Liver (tissue), 9 donors: ENCODE results near the gene ZNF664. TPM values are rescaled to one million over a fixed set of nuclear protein-coding genes. Genes with fewer than 3 reads are reported as not detected.

ENCODE experiments used
- DNase-seq: peaks from one replicate; pipeline ENCODE4 v3.0.0-alpha.2; 2017; ENCODE audit warnings: low spot score
- H3K27ac ChIP-seq, 2 donors: one replicate each; pipeline ENCODE4 v1.7.0; 2013; ENCODE audit warnings: inconsistent platforms in 2 of 2, low read length in 2 of 2, control low read depth in 1 of 2, low read depth in 1 of 2, mild to moderate bottlenecking in 1 of 2
- H3K27me3 ChIP-seq, 4 donors: one replicate each; pipeline versions ENCODE4 v1.6.1 to v1.7.0; 2013; ENCODE audit warnings: low read length in 3 of 4, inconsistent platforms in 1 of 4, mild to moderate bottlenecking in 1 of 4, moderate library complexity in 1 of 4; ENCODE audit not compliant: control insufficient read depth in 4 of 4, insufficient read depth in 4 of 4
- H3K36me3 ChIP-seq, 4 donors: one replicate each; pipeline versions ENCODE4 v1.6.1 to v1.7.0; 2013; ENCODE audit warnings: low read length in 3 of 4, mild to moderate bottlenecking in 3 of 4, low read depth in 1 of 4, moderate library complexity in 1 of 4; ENCODE audit not compliant: control insufficient read depth in 4 of 4, insufficient read depth in 3 of 4
- H3K4me1 ChIP-seq, 4 donors: one replicate each; pipeline versions ENCODE4 v1.6.1 to v1.7.0; 2013; ENCODE audit warnings: low read length in 3 of 4, mild to moderate bottlenecking in 3 of 4, moderate library complexity in 1 of 4; ENCODE audit not compliant: control insufficient read depth in 4 of 4, insufficient read depth in 4 of 4
- H3K4me3 ChIP-seq, 3 donors: one replicate each; pipeline versions ENCODE4 v1.6.1 to v1.7.0; 2013; ENCODE audit warnings: low read length in 3 of 3, control low read depth in 1 of 3, low read depth in 1 of 3, mild to moderate bottlenecking in 1 of 3
- H3K9ac ChIP-seq, 2 donors: one replicate each; pipeline ENCODE4 v1.7.0; 2013; ENCODE audit warnings: low read length in 2 of 2, mild to moderate bottlenecking in 2 of 2, moderate library complexity in 2 of 2, control low read depth in 1 of 2, low read depth in 1 of 2
- H3K9me3 ChIP-seq, 4 donors: one replicate each; pipeline versions ENCODE4 v1.6.1 to v1.7.0; 2013; ENCODE audit warnings: low read length in 3 of 4; ENCODE audit not compliant: control insufficient read depth in 4 of 4
- EGR1 ChIP-seq, 2 donors: IDR thresholded peaks; 2 replicates each; pipeline ENCODE4 v1.6.1; 2016 to 2018; ENCODE audit warnings: antibody characterized with exemption in 2 of 2, low read depth in 2 of 2
- FOXA1 ChIP-seq: IDR thresholded peaks from 2 replicates; pipeline ENCODE4 v1.6.1; 2016; ENCODE audit warnings: antibody characterized with exemption
- FOXA2 ChIP-seq: IDR thresholded peaks from 2 replicates; pipeline ENCODE4 v1.6.1; 2016; ENCODE audit warnings: antibody characterized with exemption
- GABPA ChIP-seq, 2 donors: IDR thresholded peaks in 1 of 2; conservative IDR thresholded peaks in 1 of 2; 2 replicates each; pipeline ENCODE4 v1.6.1; 2016; ENCODE audit warnings: antibody characterized with exemption in 2 of 2, mild to moderate bottlenecking in 1 of 2, moderate library complexity in 1 of 2
- HNF4A ChIP-seq, 2 donors: conservative IDR thresholded peaks; 2 replicates each; pipeline ENCODE4 v1.6.1; 2016; ENCODE audit warnings: antibody characterized with exemption in 2 of 2, mild to moderate bottlenecking in 2 of 2
- HNF4G ChIP-seq: IDR thresholded peaks from 2 replicates; pipeline ENCODE4 v1.6.1; 2016; ENCODE audit warnings: antibody characterized with exemption
- JUND ChIP-seq, 2 donors: IDR thresholded peaks; 2 replicates each; pipeline ENCODE4 v1.6.1; 2016; ENCODE audit warnings: antibody characterized with exemption in 2 of 2
- RAD21 ChIP-seq, 2 donors: IDR thresholded peaks; 2 replicates each; pipeline ENCODE4 v1.6.1; 2016; ENCODE audit warnings: antibody characterized with exemption in 2 of 2, mild to moderate bottlenecking in 2 of 2
- RXRA ChIP-seq, 2 donors: IDR thresholded peaks; 2 replicates each; pipeline ENCODE4 v1.6.1; 2017 to 2018; ENCODE audit warnings: antibody characterized with exemption in 2 of 2, mild to moderate bottlenecking in 1 of 2
- SP1 ChIP-seq: IDR thresholded peaks from 2 replicates; pipeline ENCODE4 v1.6.1; 2018; ENCODE audit warnings: antibody characterized with exemption, mild to moderate bottlenecking
- TAF1 ChIP-seq: conservative IDR thresholded peaks from 2 replicates; pipeline ENCODE4 v1.6.1; 2016; ENCODE audit warnings: antibody characterized with exemption, mild to moderate bottlenecking
- YY1 ChIP-seq: IDR thresholded peaks from 2 replicates; pipeline ENCODE4 v1.6.1; 2016; ENCODE audit warnings: antibody characterized with exemption, mild to moderate bottlenecking
- WGBS: extraction: QIAGEN DNeasy Blood & Tissue Kit; methylation state at CpG from one replicate; pipeline ENCODE4 v1.1.7; 2013; 5-methylcytosine and 5-hydroxymethylcytosine counted together
- polyA plus RNA-seq, 2 donors: library from polyadenylated mRNA; stranded (reverse) in 1 of 2; unstranded in 1 of 2; fragments of 200-250 nt in 1 of 2; fragments of >200 nt in 1 of 2; fragmentation: Nextera tagmentation in 1 of 2; extraction: Ambion mirVana in 1 of 2; gene quantifications; one replicate each; pipeline versions ENCODE4 v1.2.1 to v1.2.3, GENCODE V29; 2013 to 2015
- total RNA-seq, 2 donors: library from RNA; depleted of rRNA; stranded (reverse); fragments of >200 nt; gene quantifications; one replicate each; pipeline ENCODE4 v1.2.3, GENCODE V29; 2014
- TF ChIP-seq, protein P1 (sequence below): fragments of 150-350 bp; IDR thresholded peaks from 2 replicates; pipeline ENCODE4 v1.5.1; 2017; ENCODE audit warnings: improper control_type of control experiment, low read depth, low read length; ENCODE audit not compliant: missing input control
- TF ChIP-seq, protein P2 (sequence below): IDR thresholded peaks from 2 replicates; pipeline ENCODE4 v1.6.1; 2016; ENCODE audit warnings: antibody characterized with exemption, mild to moderate bottlenecking
- TF ChIP-seq, protein P3 (sequence below): IDR thresholded peaks from 2 replicates; pipeline ENCODE4 v1.6.1; 2016; ENCODE audit warnings: antibody characterized with exemption
- TF ChIP-seq, protein P4 (sequence below): IDR thresholded peaks from 2 replicates; pipeline ENCODE4 v1.6.1; 2016; ENCODE audit warnings: antibody characterized with exemption
- donor health status: healthy.
- donor health status: healthy.
- donor health status: healthy.
- donor health status: healthy.
- donor health status: healthy.

The ZNF664 gene
- total and polyA plus RNA-seq, 4 donors = 7.2 to 40.3 (median 29.6) TPM

DNA sequence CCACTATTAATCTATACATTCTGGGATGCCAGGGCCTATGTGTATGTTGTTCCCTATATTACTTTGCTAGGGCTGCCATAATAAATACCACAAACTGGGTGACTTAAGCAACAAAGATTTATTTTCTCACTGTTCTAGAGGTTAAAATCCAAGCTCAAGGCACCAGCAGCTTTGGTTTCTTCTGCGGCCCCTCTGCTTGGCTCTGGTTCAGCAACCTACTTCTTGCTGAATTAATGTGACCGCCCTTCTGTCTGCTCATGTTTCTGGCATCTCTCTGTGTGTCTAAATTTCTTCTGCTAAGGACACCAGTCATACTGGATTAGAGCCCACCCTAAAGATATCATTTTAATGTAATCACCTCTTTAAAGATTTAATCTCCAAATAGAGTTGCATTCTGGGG, 84.7 kb downstream of the ZNF664 start:
- Histone ChIP-seq H3K9ac (no peak overlapping the region), H3K27ac (no peak overlapping the region), H3K36me3 (no peaks in the 10 kb centered on the region), H3K9me3 (no peaks in the 10 kb centered on the region), H3K4me3 (no peak overlapping the region), H3K27me3 (no peaks in the 10 kb centered on the region), H3K4me1 (no peaks in the 10 kb centered on the region)
- WGBS = 98% methylated on average over 2 of the region's 2 CpGs
- TF ChIP-seq, protein P1, sequence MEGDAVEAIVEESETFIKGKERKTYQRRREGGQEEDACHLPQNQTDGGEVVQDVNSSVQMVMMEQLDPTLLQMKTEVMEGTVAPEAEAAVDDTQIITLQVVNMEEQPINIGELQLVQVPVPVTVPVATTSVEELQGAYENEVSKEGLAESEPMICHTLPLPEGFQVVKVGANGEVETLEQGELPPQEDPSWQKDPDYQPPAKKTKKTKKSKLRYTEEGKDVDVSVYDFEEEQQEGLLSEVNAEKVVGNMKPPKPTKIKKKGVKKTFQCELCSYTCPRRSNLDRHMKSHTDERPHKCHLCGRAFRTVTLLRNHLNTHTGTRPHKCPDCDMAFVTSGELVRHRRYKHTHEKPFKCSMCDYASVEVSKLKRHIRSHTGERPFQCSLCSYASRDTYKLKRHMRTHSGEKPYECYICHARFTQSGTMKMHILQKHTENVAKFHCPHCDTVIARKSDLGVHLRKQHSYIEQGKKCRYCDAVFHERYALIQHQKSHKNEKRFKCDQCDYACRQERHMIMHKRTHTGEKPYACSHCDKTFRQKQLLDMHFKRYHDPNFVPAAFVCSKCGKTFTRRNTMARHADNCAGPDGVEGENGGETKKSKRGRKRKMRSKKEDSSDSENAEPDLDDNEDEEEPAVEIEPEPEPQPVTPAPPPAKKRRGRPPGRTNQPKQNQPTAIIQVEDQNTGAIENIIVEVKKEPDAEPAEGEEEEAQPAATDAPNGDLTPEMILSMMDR = no peak
- no peak for TF ChIP-seq SP1
- TF ChIP-seq FOXA1 = no peak
- TF ChIP-seq, protein P2, sequence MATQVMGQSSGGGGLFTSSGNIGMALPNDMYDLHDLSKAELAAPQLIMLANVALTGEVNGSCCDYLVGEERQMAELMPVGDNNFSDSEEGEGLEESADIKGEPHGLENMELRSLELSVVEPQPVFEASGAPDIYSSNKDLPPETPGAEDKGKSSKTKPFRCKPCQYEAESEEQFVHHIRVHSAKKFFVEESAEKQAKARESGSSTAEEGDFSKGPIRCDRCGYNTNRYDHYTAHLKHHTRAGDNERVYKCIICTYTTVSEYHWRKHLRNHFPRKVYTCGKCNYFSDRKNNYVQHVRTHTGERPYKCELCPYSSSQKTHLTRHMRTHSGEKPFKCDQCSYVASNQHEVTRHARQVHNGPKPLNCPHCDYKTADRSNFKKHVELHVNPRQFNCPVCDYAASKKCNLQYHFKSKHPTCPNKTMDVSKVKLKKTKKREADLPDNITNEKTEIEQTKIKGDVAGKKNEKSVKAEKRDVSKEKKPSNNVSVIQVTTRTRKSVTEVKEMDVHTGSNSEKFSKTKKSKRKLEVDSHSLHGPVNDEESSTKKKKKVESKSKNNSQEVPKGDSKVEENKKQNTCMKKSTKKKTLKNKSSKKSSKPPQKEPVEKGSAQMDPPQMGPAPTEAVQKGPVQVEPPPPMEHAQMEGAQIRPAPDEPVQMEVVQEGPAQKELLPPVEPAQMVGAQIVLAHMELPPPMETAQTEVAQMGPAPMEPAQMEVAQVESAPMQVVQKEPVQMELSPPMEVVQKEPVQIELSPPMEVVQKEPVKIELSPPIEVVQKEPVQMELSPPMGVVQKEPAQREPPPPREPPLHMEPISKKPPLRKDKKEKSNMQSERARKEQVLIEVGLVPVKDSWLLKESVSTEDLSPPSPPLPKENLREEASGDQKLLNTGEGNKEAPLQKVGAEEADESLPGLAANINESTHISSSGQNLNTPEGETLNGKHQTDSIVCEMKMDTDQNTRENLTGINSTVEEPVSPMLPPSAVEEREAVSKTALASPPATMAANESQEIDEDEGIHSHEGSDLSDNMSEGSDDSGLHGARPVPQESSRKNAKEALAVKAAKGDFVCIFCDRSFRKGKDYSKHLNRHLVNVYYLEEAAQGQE = no peak
- no peak for TF ChIP-seq RXRA (IDR thresholded peaks at IDR 0.05)
- no peak for TF ChIP-seq RAD21 (IDR thresholded peaks at IDR 0.05)
- no peak for TF ChIP-seq FOXA2
- TF ChIP-seq TAF1 = no peak
- no peak for TF ChIP-seq HNF4G
- TF ChIP-seq EGR1 (IDR thresholded peaks at IDR 0.05; ENCODE audit: low read depth in 2 of 2) = no peak
- no peak for TF ChIP-seq JUND (IDR thresholded peaks at IDR 0.05)
- no peak for TF ChIP-seq YY1
- no peak for TF ChIP-seq HNF4A (conservative IDR thresholded peaks at IDR 0.05)
- TF ChIP-seq, protein P3, sequence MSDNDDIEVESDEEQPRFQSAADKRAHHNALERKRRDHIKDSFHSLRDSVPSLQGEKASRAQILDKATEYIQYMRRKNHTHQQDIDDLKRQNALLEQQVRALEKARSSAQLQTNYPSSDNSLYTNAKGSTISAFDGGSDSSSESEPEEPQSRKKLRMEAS = no peak
- DNase-seq = no peak

DNA sequence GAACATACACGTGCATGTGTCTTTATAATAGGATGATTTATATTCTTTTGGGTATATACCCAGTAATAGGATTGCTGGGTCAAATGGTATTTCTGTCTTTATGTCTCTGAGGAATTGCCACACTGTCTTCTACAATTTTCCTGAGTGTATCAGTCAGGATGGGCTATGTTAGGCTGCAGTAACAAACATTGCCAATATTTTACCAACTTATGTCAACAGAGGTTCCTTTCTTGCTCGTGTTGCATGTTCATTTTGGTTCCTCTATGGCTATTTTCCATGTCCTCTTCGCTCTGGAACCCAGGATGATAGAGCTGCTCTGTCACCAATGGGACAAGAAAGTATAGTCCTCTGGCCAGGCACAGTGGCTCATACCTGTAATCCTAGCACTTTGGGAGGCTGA, 86.7 kb downstream of the ZNF664 start:
- WGBS = 92% methylated on average over 3 of the region's 3 CpGs
- DNase-seq = no peak
- Histone ChIP-seq H3K9ac (no peak overlapping the region), H3K27me3 (no peaks in the 10 kb centered on the region), H3K4me1 (no peaks in the 10 kb centered on the region), H3K27ac (no peak overlapping the region), H3K9me3 (no peaks in the 10 kb centered on the region), H3K4me3 (no peak overlapping the region), H3K36me3 (no peaks in the 10 kb centered on the region)
- TF ChIP-seq FOXA1 = no peak
- TF ChIP-seq, protein P4, sequence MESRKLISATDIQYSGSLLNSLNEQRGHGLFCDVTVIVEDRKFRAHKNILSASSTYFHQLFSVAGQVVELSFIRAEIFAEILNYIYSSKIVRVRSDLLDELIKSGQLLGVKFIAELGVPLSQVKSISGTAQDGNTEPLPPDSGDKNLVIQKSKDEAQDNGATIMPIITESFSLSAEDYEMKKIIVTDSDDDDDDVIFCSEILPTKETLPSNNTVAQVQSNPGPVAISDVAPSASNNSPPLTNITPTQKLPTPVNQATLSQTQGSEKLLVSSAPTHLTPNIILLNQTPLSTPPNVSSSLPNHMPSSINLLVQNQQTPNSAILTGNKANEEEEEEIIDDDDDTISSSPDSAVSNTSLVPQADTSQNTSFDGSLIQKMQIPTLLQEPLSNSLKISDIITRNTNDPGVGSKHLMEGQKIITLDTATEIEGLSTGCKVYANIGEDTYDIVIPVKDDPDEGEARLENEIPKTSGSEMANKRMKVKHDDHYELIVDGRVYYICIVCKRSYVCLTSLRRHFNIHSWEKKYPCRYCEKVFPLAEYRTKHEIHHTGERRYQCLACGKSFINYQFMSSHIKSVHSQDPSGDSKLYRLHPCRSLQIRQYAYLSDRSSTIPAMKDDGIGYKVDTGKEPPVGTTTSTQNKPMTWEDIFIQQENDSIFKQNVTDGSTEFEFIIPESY = no peak
- no peak for TF ChIP-seq JUND (IDR thresholded peaks at IDR 0.05)
- TF ChIP-seq EGR1 (IDR thresholded peaks at IDR 0.05; ENCODE audit: low read depth in 2 of 2) = no peak
- TF ChIP-seq HNF4G = no peak
- TF ChIP-seq GABPA (IDR thresholded peaks at IDR 0.05 in 1 of 2, conservative IDR thresholded peaks at IDR 0.05 in 1 of 2) = no peak
- TF ChIP-seq, protein P3 = no peak
- no peak for TF ChIP-seq YY1
- TF ChIP-seq, protein P1 = no peak
- TF ChIP-seq RAD21 (IDR thresholded peaks at IDR 0.05) = no peak
